ENCODE results near the gene TMEM178B. TPM values are rescaled to one million over a fixed set of nuclear protein-coding genes. Genes with fewer than 3 reads are reported as not detected.
"Not testable (repeated sequence)": the region's sequence is repeated elsewhere in the genome, so short reads cannot be mapped to it uniquely, and the experiment has no call there.

Gene TMEM178B
- polyA plus RNA-seq, 4 donors = 0.30 to 0.69 TPM; not detected in 2

DNA sequence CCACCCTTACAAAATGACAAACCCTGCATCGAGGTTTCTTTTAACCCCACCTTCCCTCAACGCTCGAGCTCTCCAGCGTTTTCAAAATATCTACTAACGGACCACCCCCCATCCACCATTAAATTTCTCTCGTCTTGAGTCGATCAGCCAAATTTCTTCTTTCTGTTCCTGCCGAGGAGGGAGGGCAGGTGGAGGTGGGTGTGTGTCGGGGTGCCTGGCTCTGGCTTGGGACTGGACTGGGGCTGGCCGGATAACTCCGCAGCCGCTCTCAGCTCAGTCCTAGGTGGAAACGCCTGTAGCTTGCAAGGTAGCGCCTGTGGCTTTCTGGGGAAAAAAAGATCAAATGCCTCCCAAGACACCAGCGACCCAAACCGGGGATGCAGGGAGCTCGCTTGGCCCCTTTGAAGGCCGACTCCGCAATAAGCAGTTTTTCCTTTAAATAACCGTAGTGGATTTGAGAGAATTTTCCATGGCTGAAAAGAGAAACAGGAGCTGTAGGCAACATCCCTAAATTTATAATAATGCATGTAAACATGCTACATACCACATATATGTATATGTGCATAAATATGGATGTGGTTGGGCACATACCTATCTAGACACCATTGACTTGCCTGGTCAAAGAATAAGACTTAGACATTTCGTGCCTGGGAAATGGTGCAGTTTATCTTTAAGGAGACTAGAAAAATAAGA, 1.9 kb upstream of the TMEM178B start:
- WGBS, 3 donors = 7 to 11% (median 8%) methylated on average over 21 of the region's 21 CpGs
- Histone ChIP-seq H3K36me3 (ENCODE audit: control insufficient read depth in 3 of 3, insufficient read depth in 2 of 3, low read depth in 1 of 3, low read length in 3 of 3) (no peaks in the 10 kb centered on the region), H3K4me1 (ENCODE audit: control insufficient read depth in 3 of 3, insufficient read depth in 2 of 3, low read depth in 1 of 3, low read length in 2 of 3) (peaks cover 0 to 8% (median 0%) of the 10 kb centered on the region in 3 donors), H3K9me3 (ENCODE audit: control insufficient read depth in 2 of 2, insufficient read depth in 1 of 2, low read depth in 1 of 2, low read length in 1 of 2) (no peaks in the 10 kb centered on the region), H3K27ac (ENCODE audit: low read depth in 1 of 3, low read length in 2 of 3) (no peak overlapping the region), H3K27me3 (ENCODE audit: control insufficient read depth in 3 of 3, insufficient read depth in 3 of 3, low read length in 3 of 3) (peaks cover 16 to 63% (median 30%) of the 10 kb centered on the region in 3 donors), H3K4me3 (ENCODE audit: low read depth in 1 of 3, low read length in 3 of 3) (peak overlapping the region in 1 of 3 donors; percentile 30)
- DNase-seq = no peak
- no peak for FAIRE-seq

DNA sequence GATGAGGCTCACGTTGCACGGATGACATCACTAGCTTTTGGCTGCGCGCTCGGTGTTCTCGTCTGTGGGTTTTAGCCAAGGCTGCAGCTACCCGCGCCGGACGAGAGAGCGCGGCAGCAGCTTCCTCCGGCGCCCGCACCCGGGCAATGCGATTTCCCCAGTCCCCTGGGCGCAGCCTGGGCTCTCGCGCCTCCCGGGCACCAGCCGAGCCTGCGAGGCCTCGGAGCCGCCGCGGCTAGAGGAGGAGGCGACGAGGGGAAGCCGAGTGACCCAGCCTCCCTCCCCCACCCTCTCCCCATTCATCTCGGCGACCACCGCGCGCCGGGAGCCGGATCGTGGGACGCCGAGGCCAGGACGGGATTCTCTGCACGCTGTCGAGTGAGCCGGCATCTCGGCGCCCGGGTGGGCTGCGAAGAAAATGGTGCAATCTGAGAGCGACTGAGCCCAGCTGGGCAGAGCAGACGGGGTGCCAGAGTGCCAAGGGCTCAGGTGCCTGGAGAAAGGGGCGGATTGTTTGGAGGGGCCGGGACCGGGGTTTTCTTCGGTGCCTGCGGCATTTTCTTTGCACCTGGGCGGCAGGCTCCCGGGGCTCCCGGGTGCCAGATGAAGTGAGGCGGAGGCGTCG, 1.2 kb upstream of the TMEM178B start:
- Histone ChIP-seq H3K4me1 (ENCODE audit: control insufficient read depth in 3 of 3, insufficient read depth in 2 of 3, low read depth in 1 of 3, low read length in 2 of 3) (peaks cover 0 to 8% (median 0%) of the 10 kb centered on the region in 3 donors), H3K36me3 (ENCODE audit: control insufficient read depth in 3 of 3, insufficient read depth in 2 of 3, low read depth in 1 of 3, low read length in 3 of 3) (no peaks in the 10 kb centered on the region), H3K27ac (ENCODE audit: low read depth in 1 of 3, low read length in 2 of 3) (no peak overlapping the region), H3K4me3 (ENCODE audit: low read depth in 1 of 3, low read length in 3 of 3) (peak overlapping the region in 1 of 3 donors; percentile 30), H3K27me3 (ENCODE audit: control insufficient read depth in 3 of 3, insufficient read depth in 3 of 3, low read length in 3 of 3) (peaks cover 16 to 63% (median 30%) of the 10 kb centered on the region in 3 donors), H3K9me3 (ENCODE audit: control insufficient read depth in 2 of 2, insufficient read depth in 1 of 2, low read depth in 1 of 2, low read length in 1 of 2) (no peaks in the 10 kb centered on the region)
- WGBS, 3 donors = 1 to 2% (median 1%) methylated on average over 47 to 61 of the region's 61 CpGs
- DNase-seq = peak in 1 of 2 donors; percentile 33
- FAIRE-seq = no peak

- Histone ChIP-seq H3K27ac (ENCODE audit: low read depth in 1 of 3, low read length in 2 of 3) (no peak overlapping the region), H3K9me3 (ENCODE audit: control insufficient read depth in 2 of 2, insufficient read depth in 1 of 2, low read depth in 1 of 2, low read length in 1 of 2) (no peaks in the 10 kb centered on the region), H3K36me3 (ENCODE audit: control insufficient read depth in 3 of 3, insufficient read depth in 2 of 3, low read depth in 1 of 3, low read length in 3 of 3) (no peaks in the 10 kb centered on the region), H3K4me3 (ENCODE audit: low read depth in 1 of 3, low read length in 3 of 3) (peak overlapping the region in 2 of 3 donors; percentile 30 to 51), H3K27me3 (ENCODE audit: control insufficient read depth in 3 of 3, insufficient read depth in 3 of 3, low read length in 3 of 3) (peaks cover 16 to 63% (median 30%) of the 10 kb centered on the region in 3 donors), H3K4me1 (ENCODE audit: control insufficient read depth in 3 of 3, insufficient read depth in 2 of 3, low read depth in 1 of 3, low read length in 2 of 3) (peaks cover 0 to 8% (median 0%) of the 10 kb centered on the region in 3 donors)
- no peak for FAIRE-seq
- WGBS, 3 donors = 0 to 3% (median 1%) methylated on average over 43 to 60 of the region's 60 CpGs
- DNase-seq = peak in 1 of 2 donors; percentile 57
Observed at GRCh38 chr7:141073173-141073640, 657 bp upstream of the TMEM178B start.

DNA sequence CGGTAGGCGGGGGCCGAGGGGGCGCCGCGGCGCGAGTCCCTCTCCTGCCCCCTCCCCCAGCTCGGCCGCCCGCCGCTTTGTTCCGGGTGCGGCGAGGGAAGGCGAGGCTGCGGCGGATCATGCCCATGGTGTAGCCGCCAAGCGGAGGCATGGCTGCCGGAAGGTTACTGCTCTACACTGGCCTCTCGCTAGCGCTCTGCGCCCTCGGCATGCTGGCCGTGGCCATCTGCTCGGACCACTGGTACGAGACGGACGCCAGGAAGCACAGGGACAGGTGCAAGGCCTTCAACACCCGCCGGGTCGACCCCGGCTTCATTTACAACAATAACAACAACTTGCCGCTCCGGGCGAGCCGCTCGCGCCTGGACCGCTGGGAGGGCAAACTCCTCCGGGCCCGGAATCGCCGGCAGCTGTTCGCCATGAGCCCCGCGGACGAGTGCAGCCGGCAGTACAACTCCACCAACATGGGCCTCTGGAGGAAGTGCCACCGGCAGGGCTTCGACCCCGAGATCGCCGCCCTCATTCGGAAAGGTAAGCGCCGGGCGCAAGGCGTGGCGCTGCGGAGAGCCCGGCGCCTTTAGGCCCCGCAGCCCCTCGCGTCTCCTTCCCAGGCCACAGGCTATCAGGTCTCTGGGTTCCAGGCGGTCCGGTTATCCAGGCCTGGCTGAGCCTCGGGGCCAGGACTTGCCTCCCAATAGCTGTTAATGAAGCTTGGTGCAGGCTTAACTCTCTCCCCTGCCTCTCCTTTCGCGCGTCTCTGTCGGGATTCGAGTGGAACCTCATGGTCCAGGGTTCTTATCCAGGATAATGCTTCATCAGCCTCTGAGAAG, 513 bp downstream of the TMEM178B start:
- 1 to 3% (median 2%) methylated on average over 64 to 75 of the region's 75 CpGs for WGBS, 3 donors
- no peak overlapping the region for H3K27ac ChIP-seq (ENCODE audit: low read depth in 1 of 3, low read length in 2 of 3)
- peak in 1 of 2 donors; percentile 33 for DNase-seq

GRCh38 chr7:141074997-141075396, 1.1 kb downstream of the TMEM178B start:
- WGBS, 3 donors = 33 to 36% (median 34%) methylated on average over 4 of the region's 4 CpGs

More for the DNA sequence above, 513 bp downstream of the TMEM178B start:
- no peaks in the 10 kb centered on the region for H3K36me3 ChIP-seq (ENCODE audit: control insufficient read depth in 3 of 3, insufficient read depth in 2 of 3, low read depth in 1 of 3, low read length in 3 of 3)
- H3K4me3 ChIP-seq (ENCODE audit: low read depth in 1 of 3, low read length in 3 of 3) = peak overlapping the region in 2 of 3 donors; percentile 25 to 51
- peaks cover 16 to 65% (median 30%) of the 10 kb centered on the region in 3 donors for H3K27me3 ChIP-seq (ENCODE audit: control insufficient read depth in 3 of 3, insufficient read depth in 3 of 3, low read length in 3 of 3)
- H3K9me3 ChIP-seq (ENCODE audit: control insufficient read depth in 2 of 2, insufficient read depth in 1 of 2, low read depth in 1 of 2, low read length in 1 of 2) = no peaks in the 10 kb centered on the region
- peaks cover 0 to 8% (median 0%) of the 10 kb centered on the region in 3 donors for H3K4me1 ChIP-seq (ENCODE audit: control insufficient read depth in 3 of 3, insufficient read depth in 2 of 3, low read depth in 1 of 3, low read length in 2 of 3)
- FAIRE-seq = no peak

GRCh38 chr7:141076377-141076776, 2.5 kb downstream of the TMEM178B start:
- Histone ChIP-seq H3K36me3 (ENCODE audit: control insufficient read depth in 3 of 3, insufficient read depth in 2 of 3, low read depth in 1 of 3, low read length in 3 of 3) (no peaks in the 10 kb centered on the region), H3K27me3 (ENCODE audit: control insufficient read depth in 3 of 3, insufficient read depth in 3 of 3, low read length in 3 of 3) (peaks cover 16 to 50% (median 26%) of the 10 kb centered on the region in 3 donors), H3K4me1 (ENCODE audit: control insufficient read depth in 3 of 3, insufficient read depth in 2 of 3, low read depth in 1 of 3, low read length in 2 of 3) (peaks cover 0 to 8% (median 0%) of the 10 kb centered on the region in 3 donors), H3K9me3 (ENCODE audit: control insufficient read depth in 2 of 2, insufficient read depth in 1 of 2, low read depth in 1 of 2, low read length in 1 of 2) (no peaks in the 10 kb centered on the region), H3K27ac (ENCODE audit: low read depth in 1 of 3, low read length in 2 of 3) (no peak overlapping the region), H3K4me3 (ENCODE audit: low read depth in 1 of 3, low read length in 3 of 3) (no peak overlapping the region)
- DNase-seq (no peak), FAIRE-seq (no peak)
- WGBS, 3 donors = 32 to 53% (median 44%) methylated on average over 3 of the region's 3 CpGs

More at GRCh38 chr7:141074997-141075396, 1.1 kb downstream of the TMEM178B start:
- FAIRE-seq (no peak), DNase-seq (no peak)
- no peaks in the 10 kb centered on the region for H3K9me3 ChIP-seq (ENCODE audit: control insufficient read depth in 2 of 2, insufficient read depth in 1 of 2, low read depth in 1 of 2, low read length in 1 of 2)
- H3K4me1 ChIP-seq (ENCODE audit: control insufficient read depth in 3 of 3, insufficient read depth in 2 of 3, low read depth in 1 of 3, low read length in 2 of 3) = peaks cover 0 to 8% (median 0%) of the 10 kb centered on the region in 3 donors
- peak overlapping the region in 1 of 3 donors; percentile 25 for H3K4me3 ChIP-seq (ENCODE audit: low read depth in 1 of 3, low read length in 3 of 3)
- H3K27ac ChIP-seq (ENCODE audit: low read depth in 1 of 3, low read length in 2 of 3) = no peak overlapping the region
- peaks cover 16 to 63% (median 30%) of the 10 kb centered on the region in 3 donors for H3K27me3 ChIP-seq (ENCODE audit: control insufficient read depth in 3 of 3, insufficient read depth in 3 of 3, low read length in 3 of 3)
- H3K36me3 ChIP-seq (ENCODE audit: control insufficient read depth in 3 of 3, insufficient read depth in 2 of 3, low read depth in 1 of 3, low read length in 3 of 3) = no peaks in the 10 kb centered on the region

DNA sequence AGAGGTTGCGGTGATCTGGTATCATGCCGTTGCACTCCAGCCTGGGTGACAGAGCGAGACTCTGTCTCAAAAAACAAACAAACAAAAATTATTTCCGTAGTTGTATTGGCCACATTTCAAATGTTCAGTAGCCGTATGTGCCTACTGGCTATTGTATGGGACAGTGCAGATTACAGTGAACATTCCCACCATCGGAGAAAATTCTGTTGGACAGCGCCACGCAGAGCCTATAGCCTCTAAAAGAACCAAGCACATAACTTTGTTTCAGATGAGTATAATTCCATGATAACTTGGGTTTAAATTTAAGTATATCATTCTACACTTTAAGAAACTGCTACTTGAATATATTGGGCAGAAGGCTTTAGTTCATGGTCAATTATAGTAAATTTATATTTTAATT, 5.4 kb downstream of the TMEM178B start:
- Histone ChIP-seq H3K27ac (ENCODE audit: low read depth in 1 of 3, low read length in 2 of 3) (no peak overlapping the region), H3K9me3 (ENCODE audit: control insufficient read depth in 2 of 2, insufficient read depth in 1 of 2, low read depth in 1 of 2, low read length in 1 of 2) (no peaks in the 10 kb centered on the region), H3K4me3 (ENCODE audit: low read depth in 1 of 3, low read length in 3 of 3) (no peak overlapping the region), H3K4me1 (ENCODE audit: control insufficient read depth in 3 of 3, insufficient read depth in 2 of 3, low read depth in 1 of 3, low read length in 2 of 3) (no peaks in the 10 kb centered on the region), H3K27me3 (ENCODE audit: control insufficient read depth in 3 of 3, insufficient read depth in 3 of 3, low read length in 3 of 3) (peaks cover 0 to 25% (median 16%) of the 10 kb centered on the region in 3 donors), H3K36me3 (ENCODE audit: control insufficient read depth in 3 of 3, insufficient read depth in 2 of 3, low read depth in 1 of 3, low read length in 3 of 3) (no peaks in the 10 kb centered on the region)
- DNase-seq = no peak
- 81 to 86% (median 83%) methylated on average over 8 of the region's 8 CpGs for WGBS, 3 donors
- no peak for FAIRE-seq

DNA sequence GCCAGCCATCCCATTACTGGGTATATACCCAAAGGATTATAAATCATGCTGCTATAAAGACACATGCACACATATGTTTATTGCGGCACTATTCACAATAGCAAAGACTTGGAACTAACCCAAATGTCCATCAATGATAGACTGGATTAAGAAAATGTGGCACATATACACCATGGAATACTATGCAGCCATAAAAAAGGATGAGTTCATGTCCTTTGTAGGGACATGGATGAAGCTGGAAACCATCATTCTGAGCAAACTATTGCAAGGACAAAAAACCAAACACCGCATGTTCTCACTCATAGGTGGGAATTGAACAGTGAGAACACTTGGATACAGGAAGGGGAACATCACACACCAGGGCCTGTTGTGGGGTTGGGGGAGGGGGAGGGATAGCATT, 15.6 kb downstream of the TMEM178B start:
- not testable (repeated sequence) for H3K4me3 ChIP-seq (ENCODE audit: low read depth in 1 of 3, low read length in 3 of 3); DNase-seq; H3K4me1 ChIP-seq (ENCODE audit: control insufficient read depth in 3 of 3, insufficient read depth in 2 of 3, low read depth in 1 of 3, low read length in 2 of 3); H3K9me3 ChIP-seq (ENCODE audit: control insufficient read depth in 2 of 2, insufficient read depth in 1 of 2, low read depth in 1 of 2, low read length in 1 of 2); H3K27ac ChIP-seq (ENCODE audit: low read depth in 1 of 3, low read length in 2 of 3); H3K27me3 ChIP-seq (ENCODE audit: control insufficient read depth in 3 of 3, insufficient read depth in 3 of 3, low read length in 3 of 3); FAIRE-seq; H3K36me3 ChIP-seq (ENCODE audit: control insufficient read depth in 3 of 3, insufficient read depth in 2 of 3, low read depth in 1 of 3, low read length in 3 of 3)
- WGBS, 3 donors = 83 to 100% methylated on average over 1 of the region's 2 CpGs; no CpG with 5 or more reads in 1 of the 3 donors
